SU-DHL-6 (cell line): Measurements from ENCODE around the gene IQSEC3.

Source experiments
- H2AFZ ChIP-seq: fragments of 200-600 bp; sonication (generic); 2 replicates; pipeline ENCODE4 v1.6.1; 2014; ENCODE audit warnings: low read depth, mild to moderate bottlenecking, moderate library complexity, mixed read lengths, antibody characterized with exemption, low read length; ENCODE audit not compliant: severe bottlenecking
- H3F3A ChIP-seq: fragments of 200-600 bp; shearing (Covaris generic); 2 replicates; pipeline ENCODE4 v1.6.0; 2016; ENCODE audit warnings: antibody characterized with exemption, mild to moderate bottlenecking; ENCODE audit not compliant: insufficient read depth
- H3K27ac ChIP-seq: fragments of 200-600 bp; sonication (generic); 2 replicates; pipeline ENCODE4 v1.5.1; 2016; ENCODE audit warnings: low read depth, mild to moderate bottlenecking, low read length, moderate library complexity, mixed read lengths
- H3K27me3 ChIP-seq: fragments of 200-600 bp; sonication (generic), shearing (Covaris generic); 2 replicates; pipeline ENCODE4 v1.6.0; 2014; ENCODE audit warnings: mild to moderate bottlenecking, low read length
- H3K36me3 ChIP-seq: fragments of 200-600 bp; sonication (generic); 2 replicates; pipeline ENCODE4 v1.6.1; 2014; ENCODE audit warnings: mild to moderate bottlenecking, low read length, mixed read lengths
- H3K4me2 ChIP-seq: fragments of 300-600, 200-600 bp; shearing (Covaris generic), sonication (generic); 2 replicates; pipeline ENCODE4 v1.6.0; 2014; ENCODE audit warnings: low read length, low read depth, mild to moderate bottlenecking; ENCODE audit not compliant: poor library complexity, severe bottlenecking
- H3K4me3 ChIP-seq: fragments of 200-600 bp; sonication (generic); 2 replicates; pipeline ENCODE4 v1.5.1; 2014; ENCODE audit warnings: antibody characterized with exemption, low read length, mild to moderate bottlenecking, mixed read lengths; ENCODE audit not compliant: insufficient read depth, poor library complexity, severe bottlenecking
- H3K79me2 ChIP-seq: fragments of 200-600 bp; sonication (generic); 2 replicates; pipeline ENCODE4 v1.6.1; 2014; ENCODE audit warnings: mild to moderate bottlenecking, low read length, moderate library complexity; ENCODE audit not compliant: insufficient read depth
- H3K9ac ChIP-seq: fragments of 200-600 bp; sonication (generic); 2 replicates; pipeline ENCODE4 v1.7.0; 2014; ENCODE audit warnings: mild to moderate bottlenecking, low read length
- H3K9me2 ChIP-seq: fragments of 200-600 bp; sonication (generic); replicated peaks from 2 replicates; pipeline ENCODE4 v1.6.1; 2014; ENCODE audit warnings: low read length; ENCODE audit not compliant: insufficient read depth
- H3K9me3 ChIP-seq: fragments of 200-600 bp; sonication (generic); 2 replicates; pipeline ENCODE4 v1.6.1; 2014; ENCODE audit warnings: low read length, mixed read lengths; ENCODE audit not compliant: insufficient read depth
- H4K20me1 ChIP-seq: fragments of 200-600 bp; sonication (generic); 2 replicates; pipeline ENCODE4 v1.6.1; 2014; ENCODE audit warnings: low read depth, mild to moderate bottlenecking, antibody characterized with exemption, low read length, moderate library complexity, mixed read lengths
- CTCF ChIP-seq: fragments of 200-600 bp; sonication (generic); IDR thresholded peaks from one replicate; pipeline ENCODE4 v1.5.1; 2017; ENCODE audit warnings: antibody characterized with exemption, mild to moderate bottlenecking, low read length, moderate library complexity; ENCODE audit not compliant: insufficient read depth, poor library complexity, severe bottlenecking
- EZH2phosphoT487 ChIP-seq: fragments of 200-600 bp; sonication (generic), shearing (Covaris generic); conservative IDR thresholded peaks from 2 replicates; pipeline ENCODE4 v1.6.1; 2018; ENCODE audit warnings: mild to moderate bottlenecking, antibody characterized with exemption, low read length, moderate library complexity, mixed read lengths

The IQSEC3 gene

GRCh38 chr12:180445-180844 is 113.9 kb downstream of the IQSEC3 start:
- no peak overlapping the region for H2AFZ ChIP-seq

GRCh38 chr12:181921-182320 is 115.4 kb downstream of the IQSEC3 start:
- no peak overlapping the region for H3K27ac ChIP-seq
- no peaks in the 10 kb centered on the region for H3K27me3 ChIP-seq
- H3K4me3 ChIP-seq, result no peak overlapping the region
- no peak for TF ChIP-seq CTCF
- no peak for TF ChIP-seq EZH2phosphoT487
- no peaks in the 10 kb centered on the region for H3K79me2 ChIP-seq
- H3K4me2 ChIP-seq, result no peak overlapping the region
- H2AFZ ChIP-seq, result no peak overlapping the region
- H3K36me3 ChIP-seq, result no peaks in the 10 kb centered on the region
- H3K9me2 ChIP-seq, result no peaks in the 10 kb centered on the region
- no peaks in the 10 kb centered on the region for H3K9me3 ChIP-seq
- H3F3A ChIP-seq, result no peaks in the 10 kb centered on the region
- H4K20me1 ChIP-seq, result no peaks in the 10 kb centered on the region
- H3K9ac ChIP-seq, result no peak overlapping the region

More at GRCh38 chr12:180445-180844, 113.9 kb downstream of the IQSEC3 start:
- Histone ChIP-seq H3K79me2 (no peaks in the 10 kb centered on the region), H3K4me2 (no peak overlapping the region), H4K20me1 (no peaks in the 10 kb centered on the region), H3K36me3 (no peaks in the 10 kb centered on the region), H3K4me3 (no peak overlapping the region), H3F3A (no peaks in the 10 kb centered on the region), H3K9me2 (no peaks in the 10 kb centered on the region), H3K9me3 (no peaks in the 10 kb centered on the region), H3K9ac (no peak overlapping the region), H3K27me3 (no peaks in the 10 kb centered on the region), H3K27ac (no peak overlapping the region)
- no peak for TF ChIP-seq CTCF
- TF ChIP-seq EZH2phosphoT487, result no peak

- no peaks in the 10 kb centered on the region for H4K20me1 ChIP-seq
- H3K27ac ChIP-seq, result no peak overlapping the region
- H3K4me2 ChIP-seq, result no peak overlapping the region
- H3K9me3 ChIP-seq, result no peaks in the 10 kb centered on the region
- no peaks in the 10 kb centered on the region for H3F3A ChIP-seq
- H3K4me3 ChIP-seq, result no peak overlapping the region
- no peaks in the 10 kb centered on the region for H3K79me2 ChIP-seq
- no peak for TF ChIP-seq CTCF
- no peak for TF ChIP-seq EZH2phosphoT487
- H2AFZ ChIP-seq, result no peak overlapping the region
- H3K9me2 ChIP-seq, result no peaks in the 10 kb centered on the region
- no peak overlapping the region for H3K9ac ChIP-seq
- H3K36me3 ChIP-seq, result no peaks in the 10 kb centered on the region
- H3K27me3 ChIP-seq, result no peaks in the 10 kb centered on the region
Measured at GRCh38 chr12:182381-182892, 115.9 kb downstream of the IQSEC3 start.
